Activated CD4-positive, alpha-beta T cell treated with anti-CD3 and anti-CD28 coated beads, Interleukin-10, Interleukin-2, amounts not matched to agents 100 ng/mL and 50 ng/mL, durations not matched to agents 16 hours and 8 hours (primary cell): ENCODE measurements around the gene YRDC.
"Not testable (repeated sequence)": the region's sequence is repeated elsewhere in the genome, so short reads cannot be mapped to it uniquely, and the experiment has no call there.

Source experiments
- DNase-seq: peaks from one replicate; pipeline ENCODE4 v3.0.0-alpha.2; 2020

The YRDC gene

DNA sequence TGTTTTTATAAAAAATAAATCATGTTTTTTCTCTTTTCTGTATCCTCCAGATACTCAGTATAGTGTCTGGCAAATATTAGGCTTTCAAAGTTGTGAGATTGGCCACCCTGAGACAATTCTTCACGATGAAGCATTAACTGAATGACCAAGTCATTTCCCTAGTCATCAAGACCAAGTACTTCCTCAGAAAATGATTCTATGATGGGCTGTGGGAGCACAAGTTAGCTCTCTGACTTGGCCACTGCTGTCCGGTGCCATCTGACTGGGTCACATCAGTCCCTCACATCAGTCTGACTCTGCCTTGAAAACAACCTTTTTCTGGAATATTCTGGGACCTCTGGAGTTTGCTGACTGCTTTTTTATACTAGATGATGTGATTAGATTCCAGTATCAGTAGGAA is 13.5 kb upstream of the YRDC start:
- DNase-seq = no peak

- no peak for DNase-seq
Observed at GRCh38 chr1:37817481-37817880, 9.5 kb upstream of the YRDC start.

DNA sequence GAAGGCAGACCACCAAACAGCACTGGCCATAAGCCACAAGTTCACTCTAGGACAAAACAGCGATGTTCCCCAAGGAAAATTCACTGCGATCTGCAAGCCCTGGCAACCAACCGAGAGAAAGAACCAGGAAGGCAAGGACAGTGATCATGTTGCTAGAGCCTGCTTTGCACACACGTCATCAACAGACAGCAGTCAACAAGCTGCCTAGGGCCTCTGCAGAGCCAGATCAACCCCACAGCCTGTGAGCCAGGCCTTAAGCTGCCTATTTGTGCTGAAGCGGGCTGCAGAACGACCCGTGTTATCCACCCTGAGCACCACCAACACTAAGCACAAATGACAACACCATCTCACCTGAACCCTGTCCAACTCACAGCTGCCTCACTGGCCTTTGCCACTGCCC is 6.2 kb upstream of the YRDC start:
- DNase-seq = no peak

GRCh38 chr1:37813529-37814145 is 5.6 kb upstream of the YRDC start:
- no peak for DNase-seq

DNA sequence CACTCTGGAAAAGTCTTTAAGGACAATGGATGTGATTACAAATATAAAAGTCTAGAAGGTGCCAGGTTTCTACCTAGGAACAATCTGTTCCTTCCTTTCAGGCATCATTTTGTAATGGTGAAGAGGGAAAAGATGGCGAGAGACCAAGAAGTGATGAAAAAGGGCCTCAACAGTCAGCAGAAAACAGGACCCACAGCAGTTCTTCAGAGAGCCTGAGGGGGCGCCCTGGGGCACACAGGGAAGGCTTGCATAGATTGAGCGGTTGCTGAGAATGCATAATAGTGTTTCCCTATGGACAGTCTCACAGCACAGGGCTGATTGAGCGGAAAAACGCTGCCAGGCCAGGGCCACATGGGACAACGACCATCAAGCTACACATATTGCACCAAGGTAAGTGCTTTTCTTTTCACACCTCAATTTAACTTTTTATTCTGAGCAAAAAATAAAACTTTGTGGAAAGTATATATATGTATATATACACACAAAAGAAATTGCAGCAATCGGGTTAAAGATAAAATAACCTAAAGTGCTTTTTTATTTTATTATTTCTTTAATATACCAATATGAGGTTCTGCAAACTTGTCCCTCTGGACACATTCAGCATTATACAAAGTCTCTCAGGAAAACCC is 3.1 kb upstream of the YRDC start:
- DNase-seq = peak; percentile 79

GRCh38 chr1:37809942-37810341 is 1.9 kb upstream of the YRDC start:
- DNase-seq = no peak

GRCh38 chr1:37808369-37809319 is 636 bp upstream of the YRDC start:
- DNase-seq = peak; percentile 62

- no peak for DNase-seq
Observed at GRCh38 chr1:37807220-37807554, 821 bp downstream of the YRDC start.

GRCh38 chr1:37802439-37802838 is 5.6 kb downstream of the YRDC start:
- DNase-seq = no peak

DNA sequence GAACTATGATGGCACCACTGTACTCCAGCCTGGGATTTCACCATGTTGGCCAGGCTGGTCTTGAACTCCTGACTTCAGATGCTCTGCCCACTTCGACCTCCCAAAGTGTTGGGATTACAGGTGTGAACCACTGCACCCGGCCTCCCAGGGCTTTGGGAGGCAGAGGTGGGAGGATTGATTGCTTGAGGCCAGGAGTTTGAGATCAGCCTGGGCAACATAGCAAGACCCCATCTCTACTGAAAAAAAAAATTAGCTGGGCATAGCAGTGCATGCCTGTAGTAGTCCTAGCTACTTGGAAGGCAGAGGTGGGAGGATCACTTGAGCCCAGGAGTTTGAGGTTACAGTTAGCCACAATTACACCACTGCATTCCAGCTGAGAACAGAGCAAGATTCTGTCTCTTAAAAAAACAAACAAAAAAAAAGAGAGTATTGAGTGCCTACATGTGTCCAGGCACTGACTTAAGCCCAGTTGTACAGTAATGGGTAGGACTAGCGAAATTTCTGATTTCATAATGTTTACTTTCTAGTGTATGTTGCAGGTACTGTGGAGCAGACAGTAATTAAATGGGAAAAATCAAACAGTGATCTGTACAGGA is 10.2 kb downstream of the YRDC start:
- no peak for DNase-seq

DNA sequence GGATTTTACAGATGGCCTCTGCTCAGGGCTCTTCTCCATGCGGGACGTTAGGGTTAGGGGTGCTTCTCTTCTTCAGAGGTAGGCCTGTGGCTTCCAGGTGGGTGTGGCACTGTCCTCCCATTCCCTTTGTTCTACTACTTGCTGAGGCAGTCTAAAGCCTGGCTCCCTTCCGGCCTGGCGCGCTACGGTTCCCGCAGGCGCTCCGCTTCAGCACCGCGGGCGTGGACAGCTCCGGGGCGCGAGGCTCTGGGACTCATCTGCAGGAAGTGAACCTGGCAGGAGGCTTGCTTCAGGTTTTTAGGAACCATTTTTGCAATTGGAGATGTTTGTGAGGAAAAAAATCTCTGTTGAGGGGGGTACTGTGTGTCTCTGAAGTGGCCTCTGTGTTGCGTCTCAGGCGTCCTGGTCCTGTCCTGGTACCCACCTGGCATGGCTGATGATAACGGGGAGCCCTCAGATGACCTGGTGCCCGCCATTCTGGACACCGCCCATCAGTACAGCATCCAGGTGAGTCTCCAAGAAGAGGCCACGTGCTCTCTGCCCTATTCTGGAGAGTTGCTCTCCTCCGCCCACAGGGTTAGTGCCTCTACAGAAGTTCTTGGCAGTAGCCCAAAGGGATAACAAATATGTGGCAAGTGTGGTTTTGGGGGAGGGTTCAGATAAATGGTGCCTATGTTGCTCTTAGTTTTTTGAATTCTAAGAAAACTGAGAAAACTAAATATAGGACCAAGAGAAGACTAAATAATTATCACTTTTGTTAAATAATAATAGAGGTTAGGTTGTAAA is 12.5 kb downstream of the YRDC start:
- peak; percentile 51 for DNase-seq

DNA sequence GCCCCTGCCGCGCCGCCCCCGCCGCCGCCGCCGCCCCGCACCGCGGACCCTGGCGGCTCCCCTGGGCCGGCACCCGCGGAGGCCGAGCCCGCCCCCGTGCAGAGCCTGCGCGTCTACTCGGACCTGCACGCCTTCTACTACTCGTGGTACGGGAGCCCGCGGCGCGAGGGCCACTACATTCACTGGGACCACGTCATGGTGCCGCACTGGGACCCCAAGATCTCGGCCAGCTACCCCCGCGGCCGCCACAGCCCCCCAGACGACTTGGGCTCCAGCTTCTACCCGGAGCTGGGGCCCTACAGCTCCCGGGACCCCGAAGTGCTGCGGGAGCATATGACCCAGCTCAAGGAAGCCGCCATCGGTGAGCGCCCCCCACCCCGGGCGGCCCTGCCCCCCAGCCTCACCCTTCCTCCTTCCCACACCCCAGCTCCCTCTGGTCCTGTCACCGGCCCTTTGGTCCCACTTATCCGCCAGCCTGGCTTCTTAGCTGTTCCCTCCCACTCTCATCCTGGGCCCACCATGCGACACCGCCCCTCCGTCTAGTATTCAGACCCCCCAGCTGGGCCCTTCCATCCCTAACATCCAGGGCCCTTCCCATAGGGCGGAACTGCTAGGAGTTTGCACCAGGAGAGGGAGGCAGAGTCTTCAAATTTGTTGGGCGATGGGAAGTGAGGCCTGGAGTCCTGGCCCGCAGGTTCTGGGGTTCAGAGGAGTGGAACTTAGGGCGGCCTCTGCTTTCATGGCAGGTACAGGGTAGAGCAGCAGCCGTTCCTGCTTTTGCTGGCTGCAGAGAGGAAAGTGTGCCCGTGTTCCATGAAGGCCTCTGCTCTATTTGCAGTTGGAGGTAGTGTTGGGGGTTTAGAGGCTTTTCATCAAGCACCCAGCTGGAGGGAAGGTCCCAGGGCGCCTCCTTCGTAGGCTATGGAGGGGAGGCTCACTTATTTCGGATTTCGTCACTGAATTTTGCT is 13.4 kb downstream of the YRDC start:
- no peak for DNase-seq

DNA sequence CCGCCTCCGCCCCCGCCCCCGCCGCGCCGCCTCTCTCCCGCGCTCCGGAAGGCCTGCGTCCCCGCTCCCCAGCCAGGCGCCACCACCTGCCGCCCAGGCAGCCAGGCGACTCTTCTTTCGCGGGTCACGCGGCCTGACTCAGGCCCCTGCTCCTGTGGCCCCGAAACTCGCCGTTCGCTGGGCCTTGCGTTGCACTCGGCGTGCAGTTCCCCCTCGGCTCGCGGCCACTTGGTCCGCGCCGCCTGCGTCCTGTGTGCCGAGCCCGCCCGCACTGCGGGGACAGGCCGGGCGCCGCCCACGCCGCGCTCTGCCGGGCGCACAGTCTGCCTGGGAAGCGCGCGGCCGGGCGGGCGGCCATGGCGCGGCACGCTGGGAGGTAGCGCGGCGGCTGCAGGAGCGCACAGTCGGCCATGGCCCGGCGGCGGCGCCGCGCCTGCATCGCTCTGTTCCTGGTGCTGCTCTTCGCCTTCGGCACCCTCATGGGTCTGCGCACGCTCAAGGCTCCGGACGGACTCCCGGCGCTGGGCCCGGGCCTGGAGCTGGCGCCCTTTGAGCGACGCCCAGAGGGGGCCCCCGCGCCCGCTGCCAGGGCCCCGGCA is 14.1 kb downstream of the YRDC start, which contains the start of gene MANEAL:
TSS of gene MANEAL (plus strand) at position 75 of the 599 bp plus-strand sequence. CDS start at position 411, 336 bp downstream.
- DNase-seq = peak; percentile 48

DNA sequence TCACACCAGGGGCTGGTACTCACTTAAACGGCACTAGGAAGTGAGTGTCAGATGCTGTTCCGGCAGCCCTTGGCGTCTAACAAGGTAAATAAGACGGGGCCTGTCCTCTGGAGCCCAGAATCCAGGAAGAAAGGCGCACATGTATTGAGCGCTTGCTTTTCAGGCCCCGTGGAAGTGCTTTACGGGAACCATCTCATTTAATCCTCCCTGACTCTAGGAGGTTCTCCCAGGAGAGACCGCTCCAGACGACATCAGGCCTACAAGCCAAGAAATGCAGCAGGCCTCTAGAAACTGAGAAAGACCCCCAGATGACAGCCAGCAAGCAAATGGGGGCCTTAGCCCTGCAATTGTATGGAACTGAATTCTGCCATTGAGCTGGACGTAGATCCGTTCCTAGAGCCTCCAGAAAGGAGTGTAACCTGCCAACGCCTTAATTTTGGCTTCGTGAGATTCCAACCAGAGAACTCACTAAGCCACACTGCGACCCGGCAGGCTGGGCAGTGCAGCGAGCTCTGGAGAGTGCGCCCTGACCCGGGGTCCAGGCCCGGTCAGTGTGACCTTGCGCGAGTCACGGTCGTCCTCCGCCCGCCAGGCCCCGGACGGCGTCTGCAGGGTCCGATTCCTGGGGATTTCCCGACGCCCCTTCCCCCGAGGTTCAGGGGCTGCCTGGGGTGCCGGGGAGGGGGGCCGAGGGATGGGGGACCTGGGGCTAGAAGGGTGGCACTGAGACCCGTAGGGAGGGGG is 14.9 kb downstream of the YRDC start:
- no peak for DNase-seq

DNA sequence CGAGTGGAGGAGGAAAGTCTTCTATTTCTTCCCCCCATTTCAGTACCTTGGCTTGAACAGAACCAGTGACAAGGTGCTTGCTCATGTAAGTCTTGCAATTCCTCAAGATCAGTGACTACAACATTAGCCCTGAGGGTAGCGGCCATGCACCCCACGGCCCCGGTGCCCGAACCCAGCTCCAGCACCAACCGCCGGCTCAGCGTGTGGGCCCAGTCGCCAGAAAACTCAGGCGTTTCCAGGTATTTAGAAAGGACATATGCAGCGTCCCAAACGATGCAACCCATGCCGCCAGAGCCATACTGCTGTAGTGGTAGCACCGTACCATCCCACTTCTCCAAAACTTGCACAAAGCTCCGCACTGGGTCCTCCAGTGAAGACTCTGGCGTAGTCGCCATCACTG is 25.5 kb downstream of the YRDC start:
- no peak for DNase-seq

DNA sequence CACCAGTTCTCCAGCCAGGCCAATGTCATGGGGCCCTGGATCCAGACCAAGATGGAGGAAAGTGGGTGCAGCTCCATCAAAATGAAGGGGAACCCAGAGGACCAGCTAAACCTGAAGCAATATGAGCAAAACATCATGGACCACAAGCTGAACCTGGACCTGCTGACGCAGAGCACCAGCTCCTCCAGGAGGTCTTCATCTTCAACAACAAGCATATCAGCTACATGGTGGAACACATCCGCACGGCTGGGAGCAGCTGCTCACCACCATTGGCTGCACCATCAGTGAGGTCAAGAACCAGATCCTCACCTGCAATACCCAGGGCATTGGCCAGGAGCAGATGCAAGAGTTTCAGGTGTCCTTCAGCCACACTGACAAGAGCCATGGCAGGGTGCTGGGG is 29.4 kb downstream of the YRDC start:
- no peak for DNase-seq

- DNase-seq = peak; percentile 18
Observed at GRCh38 chr1:37776946-37777516, 31.0 kb downstream of the YRDC start.

DNA sequence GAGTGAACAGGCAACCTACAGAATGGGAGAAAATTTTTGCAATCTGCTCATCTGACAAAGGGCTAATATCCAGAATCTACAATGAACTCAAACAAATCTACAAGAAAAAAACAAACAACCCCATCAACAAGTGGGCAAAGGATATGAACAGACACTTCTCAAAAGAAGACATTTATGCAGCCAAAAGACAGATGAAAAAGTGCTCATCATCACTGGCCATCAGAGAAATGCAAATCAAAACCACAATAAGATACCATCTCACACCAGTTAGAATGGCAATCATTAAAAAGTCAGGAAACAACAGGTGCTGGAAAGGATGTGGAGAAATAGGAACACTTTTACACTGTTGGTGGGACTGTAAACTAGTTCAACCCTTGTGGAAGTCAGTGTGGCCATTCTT is 36.6 kb downstream of the YRDC start:
- DNase-seq = not testable (repeated sequence)

- DNase-seq = no peak
Observed at GRCh38 chr1:37767488-37767887, 40.5 kb downstream of the YRDC start.
